ENCODE data around the gene RHD.
"Not testable (repeated sequence)": the region's sequence is repeated elsewhere in the genome, so short reads cannot be mapped to it uniquely, and the experiment has no call there.

Gene RHD

DNA sequence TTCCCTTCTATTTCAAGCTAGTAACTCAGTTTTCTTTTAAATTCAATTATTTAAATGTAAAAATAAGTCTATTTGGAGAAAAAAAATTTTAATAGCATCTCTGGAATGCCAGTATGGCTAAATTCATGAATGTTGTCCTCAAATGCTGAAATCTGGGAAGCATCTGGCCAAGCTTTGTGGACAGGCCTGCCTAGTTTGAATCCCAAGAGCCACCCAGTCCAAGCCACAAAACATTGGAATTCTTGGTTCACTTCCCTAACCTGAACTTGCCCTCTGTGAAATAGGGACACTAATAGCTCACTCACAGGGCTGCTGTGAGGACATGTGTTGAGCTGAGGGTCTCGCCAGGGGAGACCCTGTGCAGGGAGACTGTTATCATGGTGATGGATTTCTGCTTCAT, 37.2 kb downstream of the RHD start:
- not testable (repeated sequence) for FAIRE-seq

DNA sequence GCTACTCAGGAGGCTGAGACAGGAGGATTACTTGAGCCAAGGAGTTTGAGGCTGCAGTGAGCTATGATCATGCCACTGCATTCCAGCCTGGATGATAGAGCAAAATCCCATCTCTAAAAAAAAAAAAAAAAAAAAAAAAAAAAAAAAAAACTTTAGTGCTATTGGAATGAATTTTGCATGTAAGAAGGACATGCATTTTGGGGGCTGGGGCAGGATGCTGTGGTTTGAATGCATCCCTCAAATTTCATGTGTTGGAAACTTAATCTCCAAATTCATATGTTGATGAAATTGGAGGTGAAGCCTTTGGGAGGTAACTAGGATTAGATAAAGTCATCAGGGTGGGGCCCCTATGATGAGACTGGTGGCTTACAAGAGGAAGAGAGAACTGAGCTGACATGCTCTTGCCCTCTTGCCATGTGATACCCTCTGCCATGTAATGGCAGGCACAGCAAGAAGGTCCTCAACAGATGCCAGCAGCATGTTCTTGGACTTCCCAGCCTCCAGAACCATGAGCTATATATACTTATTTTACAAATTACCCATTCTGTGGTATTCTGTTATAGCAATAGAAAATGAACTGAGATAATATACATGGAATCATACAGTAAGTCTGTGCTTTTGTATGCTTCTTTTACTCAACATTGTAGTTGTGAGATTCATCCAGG, 40.6 kb downstream of the RHD start:
- FAIRE-seq: not testable (repeated sequence)

DNA sequence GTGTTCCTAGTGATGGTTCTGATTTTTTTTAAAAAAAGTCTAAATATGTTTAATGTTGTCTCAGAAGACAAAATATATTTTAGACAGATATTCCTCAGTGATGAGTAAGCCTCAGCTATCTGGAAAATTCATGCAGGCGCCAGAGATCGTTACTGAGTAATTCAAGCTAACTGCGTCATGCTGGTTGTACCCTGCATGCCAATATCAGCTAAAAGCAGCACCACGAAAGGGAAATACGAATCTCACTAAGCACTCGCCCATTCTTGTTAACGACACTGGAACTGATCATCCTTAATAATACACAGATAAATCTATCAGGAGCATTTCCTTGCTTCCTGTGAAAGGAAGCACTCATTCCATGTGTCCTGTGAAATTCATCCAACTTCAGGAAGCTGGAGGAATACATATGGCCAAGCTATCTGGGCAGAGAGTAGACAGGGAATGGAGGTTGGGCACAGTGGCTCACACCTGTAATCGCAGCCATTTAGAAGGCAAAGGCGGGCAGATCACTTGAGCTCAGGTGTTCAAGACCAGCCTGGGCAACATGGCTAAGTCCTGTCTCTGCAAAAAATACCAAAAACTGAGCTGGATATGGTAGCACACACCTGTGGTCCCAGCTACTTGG, 48.1 kb downstream of the RHD start:
- FAIRE-seq: not testable (repeated sequence)

DNA sequence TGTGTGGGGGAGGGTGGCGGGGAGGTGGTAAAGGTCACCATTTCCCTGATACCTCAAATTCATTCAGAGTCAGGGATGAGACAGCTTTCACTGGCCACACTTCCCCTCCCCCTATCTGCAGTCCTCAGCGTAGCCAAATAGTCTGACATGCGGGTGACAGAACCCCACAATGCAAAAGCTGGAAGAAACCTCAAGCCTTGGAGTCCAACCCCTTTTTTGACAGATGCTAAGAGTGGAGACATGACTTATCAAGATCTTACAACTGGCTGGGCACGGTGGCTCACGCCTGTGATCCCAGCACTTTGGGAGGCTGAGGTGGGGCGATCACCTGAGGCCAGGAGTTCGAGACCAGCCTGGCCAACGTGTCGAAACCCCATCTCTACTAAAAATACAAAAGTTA, 49.8 kb downstream of the RHD start:
- FAIRE-seq: not testable (repeated sequence)

DNA sequence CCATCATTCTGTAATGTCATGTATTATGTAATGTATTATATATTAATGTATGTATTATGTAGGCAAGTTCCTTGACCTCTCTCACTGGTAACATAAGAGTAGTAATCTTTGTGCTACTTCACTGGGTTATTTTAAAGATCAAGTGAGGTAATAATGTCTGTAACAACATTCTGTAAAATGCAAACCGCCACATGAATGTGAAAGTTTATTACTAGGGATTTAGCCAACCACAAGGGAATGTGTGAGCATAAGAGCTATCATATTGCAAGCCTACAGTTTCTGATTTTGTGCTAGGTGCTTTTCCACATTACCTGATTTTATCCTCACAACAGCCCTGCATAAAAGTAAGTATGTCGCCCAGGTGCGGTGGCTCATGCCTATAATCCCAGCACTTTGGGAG, 52.1 kb downstream of the RHD start:
- not testable (repeated sequence) for FAIRE-seq

DNA sequence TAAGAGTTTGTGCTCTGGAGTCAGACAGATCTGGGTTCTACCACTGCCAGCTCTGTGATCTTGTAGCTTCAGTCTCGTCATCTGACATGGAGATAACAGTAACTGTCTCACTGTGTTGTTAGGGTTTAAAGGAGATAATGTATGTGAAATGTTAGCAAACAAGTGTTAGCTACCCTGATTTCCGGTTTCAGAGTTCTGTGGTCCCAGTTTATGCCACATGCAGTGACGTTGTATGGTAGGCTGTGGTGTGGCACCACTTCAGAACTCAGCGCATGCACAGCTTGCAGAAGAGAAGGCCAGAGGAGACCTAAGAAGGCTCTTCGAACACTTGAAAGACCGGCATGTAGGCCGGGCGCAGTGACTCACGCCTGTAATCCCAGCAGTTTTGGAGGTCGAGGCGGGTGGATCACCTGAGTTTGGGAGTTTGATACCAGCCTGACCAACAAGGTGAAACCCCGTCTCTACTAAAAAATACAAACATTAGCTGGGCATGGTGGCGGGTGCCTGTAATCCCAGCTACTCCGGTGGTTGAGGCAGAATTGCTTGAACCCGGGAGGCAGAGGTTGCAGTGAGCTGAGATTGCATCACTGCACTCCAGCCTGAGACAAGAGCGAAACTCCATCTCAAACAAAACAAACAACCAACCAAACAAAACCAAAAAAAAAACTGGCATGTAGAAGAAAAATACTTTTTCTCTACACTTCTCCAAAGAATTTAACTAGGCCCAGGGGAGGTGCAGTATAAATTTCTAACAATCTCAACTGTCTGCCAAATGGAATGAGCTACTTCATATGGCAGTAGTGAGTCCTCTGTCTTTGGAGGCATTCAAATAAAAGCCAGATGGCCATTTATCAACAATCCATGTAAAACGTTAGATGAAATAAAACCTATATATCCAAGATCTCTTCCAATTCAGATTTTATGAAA, 55.8 kb downstream of the RHD start:
- not testable (repeated sequence) for FAIRE-seq

DNA sequence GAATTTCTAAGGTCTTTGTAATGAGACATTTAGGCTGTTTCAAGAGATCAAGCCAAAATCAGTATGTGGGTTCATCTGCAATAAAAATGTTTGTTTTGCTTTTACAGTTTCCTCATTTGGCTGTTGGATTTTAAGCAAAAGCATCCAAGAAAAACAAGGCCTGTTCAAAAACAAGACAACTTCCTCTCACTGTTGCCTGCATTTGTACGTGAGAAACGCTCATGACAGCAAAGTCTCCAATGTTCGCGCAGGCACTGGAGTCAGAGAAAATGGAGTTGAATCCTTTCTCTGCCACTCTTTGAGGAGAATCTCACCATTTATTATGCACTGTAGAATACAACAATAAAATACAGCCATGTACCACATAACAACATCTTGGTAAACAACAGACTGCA, 56.5 kb downstream of the RHD start:
- not testable (repeated sequence) for FAIRE-seq

DNA sequence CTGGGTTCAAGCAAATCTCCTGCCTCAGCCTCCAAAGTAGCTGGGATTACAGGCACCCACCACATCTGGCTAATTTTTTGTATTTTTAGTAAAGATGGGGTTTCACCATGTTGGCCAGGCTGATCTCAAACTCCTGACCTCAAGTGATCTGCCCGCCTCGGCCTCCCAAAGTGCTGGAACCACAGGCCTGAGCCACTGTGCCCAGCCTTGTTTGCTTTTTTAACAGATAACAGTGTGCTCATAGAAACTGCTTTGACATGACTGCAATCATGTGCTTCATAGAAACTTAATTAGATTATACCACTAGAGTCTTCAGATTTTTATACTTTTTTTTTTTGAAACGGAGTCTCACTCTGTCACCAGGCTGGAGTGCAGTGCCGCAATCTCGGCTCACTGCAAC, 57.0 kb downstream of the RHD start:
- FAIRE-seq: not testable (repeated sequence)

DNA sequence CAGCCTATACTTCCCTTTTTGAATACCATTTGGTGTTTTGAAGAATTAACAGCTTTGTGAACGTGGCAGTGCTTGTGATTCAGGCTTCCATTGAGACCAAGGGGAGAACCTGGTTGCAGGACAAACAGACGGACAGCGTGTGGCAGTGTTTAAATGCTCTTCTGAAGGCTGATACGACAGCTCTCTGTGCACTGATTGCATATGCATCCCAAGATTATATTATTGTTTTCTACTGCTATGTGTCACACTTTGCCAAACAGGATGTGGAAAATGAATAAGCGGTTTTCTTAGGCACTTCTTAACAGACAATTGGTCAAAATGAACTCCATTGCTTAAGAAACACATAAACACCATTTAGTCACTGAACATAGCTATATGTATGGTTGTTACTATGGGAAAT, 57.6 kb downstream of the RHD start:
- FAIRE-seq: not testable (repeated sequence)

DNA sequence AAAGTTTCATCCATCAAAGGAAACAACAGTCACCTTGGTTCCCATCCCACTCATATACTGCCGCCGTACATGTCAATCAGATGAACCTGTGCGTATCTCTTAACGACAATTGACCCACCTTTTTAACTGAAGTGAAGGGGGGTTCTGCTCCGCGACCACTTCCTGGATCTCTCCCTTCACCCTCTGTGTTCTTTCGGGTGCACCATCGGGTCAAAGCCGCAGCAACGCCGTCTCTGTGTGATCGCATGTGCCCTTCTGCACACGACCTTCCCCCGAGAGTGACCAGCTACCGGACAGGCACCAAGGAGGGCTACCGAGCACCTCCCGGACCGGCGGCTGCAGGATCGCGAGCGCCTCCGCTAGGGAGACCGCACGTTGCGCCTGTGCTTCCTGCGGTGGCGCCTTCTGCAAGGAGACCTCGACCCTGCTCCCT, 64.6 kb downstream of the RHD start:
- FAIRE-seq: not testable (repeated sequence)

DNA sequence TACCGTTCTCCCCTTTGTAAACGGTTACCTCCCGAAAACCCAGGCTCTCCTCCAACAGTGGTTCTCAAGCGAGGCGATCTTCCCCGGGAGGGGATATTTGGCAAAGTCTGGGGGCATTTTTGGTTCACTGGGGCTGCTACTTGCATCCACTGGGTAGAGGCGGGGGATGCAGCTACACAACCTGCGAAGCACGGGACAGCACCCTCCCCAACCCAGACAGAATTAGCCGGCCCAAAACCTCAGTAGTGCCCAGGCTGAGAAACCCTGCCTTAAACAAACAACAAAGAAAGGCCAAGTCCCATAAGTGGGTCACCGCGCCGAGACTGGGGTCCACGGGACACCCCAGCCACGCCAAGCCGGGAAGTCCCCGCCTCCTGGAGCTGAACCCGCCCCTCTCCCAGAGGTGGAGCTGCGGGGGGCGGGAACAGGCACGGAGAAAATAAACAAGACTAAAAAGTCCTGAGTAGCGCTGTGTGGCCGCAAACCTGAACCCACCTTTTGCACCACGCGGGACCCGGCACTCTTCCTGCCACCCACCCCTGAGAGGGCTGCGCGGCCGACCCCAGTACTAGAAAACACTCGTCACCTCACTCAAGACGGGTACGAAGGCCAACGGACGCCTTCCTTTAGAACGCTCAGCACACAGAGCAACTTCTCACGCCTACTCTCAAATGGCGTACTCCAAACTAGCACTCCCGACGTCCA, 65.3 kb downstream of the RHD start:
- not testable (repeated sequence) for FAIRE-seq

DNA sequence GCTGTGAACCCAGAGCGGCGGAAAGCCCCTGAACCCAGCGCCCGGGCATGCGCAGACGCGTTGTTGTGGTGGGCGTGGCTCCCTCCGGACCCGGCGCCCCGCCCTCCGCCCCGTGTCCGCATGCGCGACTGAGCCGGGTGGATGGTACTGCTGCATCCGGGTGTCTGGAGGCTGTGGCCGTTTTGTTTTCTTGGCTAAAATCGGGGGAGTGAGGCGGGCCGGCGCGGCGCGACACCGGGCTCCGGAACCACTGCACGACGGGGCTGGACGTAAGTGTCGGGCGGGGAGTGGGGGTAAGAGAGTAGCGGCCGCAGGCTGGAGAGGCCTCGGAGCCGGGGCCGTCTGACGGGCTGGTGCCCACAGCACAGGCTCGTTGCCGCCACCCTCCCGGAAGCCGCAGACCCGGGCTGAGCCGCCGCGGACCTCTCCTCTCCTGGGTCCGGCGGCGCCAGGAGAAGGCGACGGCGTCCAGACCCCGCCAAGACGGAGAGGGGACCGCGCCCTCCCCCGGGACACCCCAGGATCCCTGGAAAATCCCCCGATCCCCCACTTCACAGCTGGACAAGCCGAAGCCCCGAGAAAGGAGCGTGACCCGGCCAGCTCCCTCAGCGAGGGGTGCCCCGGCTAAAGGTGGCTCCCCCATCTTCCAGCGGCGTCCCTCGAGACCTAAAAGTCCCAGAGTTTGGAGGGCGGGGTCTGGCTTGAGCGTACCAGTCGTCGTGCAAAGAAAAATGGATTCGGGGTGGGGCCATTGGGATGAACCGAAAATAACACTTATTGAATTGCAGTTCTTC, 66.1 kb downstream of the RHD start, which contains the start of gene TMEM50A:
TMEM50A (plus strand) TSS at position 147 of the 794 bp plus-strand sequence. CDS start 2,153 bp downstream, outside the sequence.
- FAIRE-seq: peak; percentile 69

DNA sequence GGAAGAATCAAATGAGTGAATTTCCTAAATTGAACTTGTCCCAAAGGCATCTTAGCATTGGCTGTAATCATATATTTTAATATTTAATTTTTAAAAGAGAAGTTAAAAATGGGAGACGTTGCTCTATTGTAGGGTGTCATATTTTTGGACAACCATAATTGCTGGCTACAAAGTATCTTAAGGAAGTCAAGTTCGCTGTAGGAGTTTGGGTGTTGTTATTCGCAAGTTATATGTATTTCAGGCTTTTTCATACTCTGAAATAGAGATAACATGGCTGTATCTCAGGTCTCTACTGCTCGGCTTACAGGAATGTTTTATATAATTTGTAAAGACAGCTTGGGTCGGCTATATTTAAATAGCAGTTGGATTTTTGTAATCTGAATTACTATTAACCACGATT, 66.7 kb downstream of the RHD start:
- no peak for FAIRE-seq

DNA sequence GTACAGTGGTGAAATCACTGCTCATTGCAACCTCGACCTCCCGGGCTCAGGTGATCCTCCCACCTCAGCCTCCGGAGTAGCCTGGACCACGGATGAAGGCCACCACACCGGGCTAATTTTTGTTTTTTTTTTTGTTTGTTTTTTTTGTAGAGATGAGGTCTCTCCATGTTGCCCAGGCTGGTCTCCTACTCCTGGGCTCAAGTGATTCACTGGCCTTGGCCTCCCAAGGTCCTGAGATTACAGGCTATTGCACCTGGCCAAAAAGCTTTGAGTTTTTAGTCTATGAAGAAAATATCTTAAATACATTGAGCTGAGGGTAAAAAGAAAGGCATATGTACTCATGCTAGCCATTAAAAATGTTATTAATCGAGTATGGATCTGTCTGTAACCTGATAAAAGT, 69.4 kb downstream of the RHD start:
- no peak for FAIRE-seq

DNA sequence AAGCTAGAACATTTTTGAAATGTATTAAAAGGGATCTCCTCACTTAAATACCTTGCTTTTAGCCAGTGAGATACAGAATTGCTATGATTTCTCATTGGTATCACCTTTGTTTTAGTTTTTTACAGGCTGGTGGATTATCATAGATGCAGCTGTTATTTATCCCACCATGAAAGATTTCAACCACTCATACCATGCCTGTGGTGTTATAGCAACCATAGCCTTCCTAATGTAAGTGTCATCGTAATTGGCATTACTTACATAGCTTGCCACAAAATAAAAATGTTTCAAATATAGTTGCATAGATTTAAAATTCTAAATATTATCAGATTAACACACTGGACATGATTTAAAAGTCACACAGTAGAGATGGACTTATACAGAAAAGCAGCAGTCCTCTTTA, 70.5 kb downstream of the RHD start:
- FAIRE-seq: no peak

DNA sequence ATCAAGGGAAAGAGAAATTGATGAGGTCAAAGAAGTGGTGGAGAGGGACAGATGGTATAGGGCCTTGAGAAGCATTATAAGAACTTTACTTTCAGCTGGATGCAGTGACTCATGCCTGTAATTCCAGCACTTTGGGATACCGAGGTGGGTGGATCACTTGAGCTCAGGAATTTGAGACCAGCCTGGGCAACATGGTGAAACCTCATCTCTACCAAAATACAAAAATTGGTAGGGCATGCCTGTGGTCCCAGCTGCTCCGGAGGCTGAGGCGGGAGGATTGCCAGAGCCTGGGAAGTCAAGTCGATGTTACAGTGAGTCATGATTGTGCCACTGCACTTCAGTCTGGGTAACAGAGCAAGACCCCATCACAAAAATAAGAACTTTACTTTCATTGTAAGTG, 71.6 kb downstream of the RHD start:
- FAIRE-seq: no peak

DNA sequence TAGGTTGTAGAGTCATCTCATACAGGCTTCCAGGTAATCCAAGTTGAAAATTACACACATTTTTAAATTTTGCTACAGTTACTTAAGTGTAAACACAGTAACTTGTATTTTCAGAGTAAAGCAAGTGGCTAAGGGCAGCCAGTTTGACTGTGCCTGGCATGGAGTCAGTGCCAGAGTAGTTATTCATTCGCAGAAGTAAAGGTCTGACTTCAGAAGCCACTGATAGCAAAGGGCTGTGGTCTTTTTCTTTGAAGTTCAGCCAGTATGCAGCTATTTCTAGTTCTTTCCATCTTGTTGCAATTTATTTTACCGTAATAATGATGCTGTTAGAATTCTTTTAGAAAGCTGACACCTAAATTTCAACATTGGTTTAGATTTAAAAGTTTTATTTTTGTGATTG, 75.2 kb downstream of the RHD start:
- no peak for FAIRE-seq

DNA sequence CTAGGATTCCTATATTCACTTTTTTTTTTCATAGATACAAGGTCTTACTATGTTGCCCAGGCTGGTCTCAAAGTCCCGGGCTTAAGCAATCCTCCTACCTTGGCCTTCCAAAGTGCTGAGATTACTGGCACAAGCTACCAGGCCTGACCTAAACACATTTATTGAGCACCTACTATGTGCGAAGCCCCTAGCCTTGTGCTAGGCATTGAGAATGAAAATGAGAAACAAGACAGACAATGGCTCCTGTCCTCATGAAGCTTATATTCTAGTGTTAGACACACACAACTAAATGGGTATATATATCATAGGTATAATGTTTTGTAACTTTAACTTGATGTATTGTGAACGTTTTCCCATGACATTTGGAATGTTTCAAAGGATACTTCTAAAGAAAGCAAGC, 77.3 kb downstream of the RHD start:
- FAIRE-seq: no peak

DNA sequence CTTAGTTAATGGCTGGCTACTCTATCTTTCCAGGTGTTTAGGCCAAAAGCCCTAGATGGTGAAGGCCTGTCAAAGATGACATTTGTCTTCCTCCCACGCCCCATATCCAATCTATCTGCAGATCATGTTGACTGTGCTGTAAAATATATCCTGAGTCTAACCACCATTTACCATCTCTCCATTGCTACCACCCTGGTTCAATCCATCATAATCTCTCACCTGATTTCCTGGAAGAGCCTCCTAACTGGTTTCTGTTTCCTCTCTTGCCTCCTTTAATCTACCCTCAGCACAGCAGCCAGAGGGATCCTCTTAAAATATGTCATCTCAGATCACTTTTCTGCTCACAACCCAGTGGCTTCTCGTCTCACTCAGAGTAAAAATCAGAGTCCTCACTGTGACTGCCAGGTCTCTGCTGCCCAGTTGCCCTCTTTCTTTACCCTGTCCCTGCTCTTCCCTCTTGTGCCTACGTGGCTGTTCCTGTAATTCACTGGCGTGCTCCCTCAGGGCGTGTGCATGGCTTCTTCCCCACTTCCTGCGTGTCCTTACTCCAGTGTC, 83.6 kb downstream of the RHD start:
- FAIRE-seq: no peak

DNA sequence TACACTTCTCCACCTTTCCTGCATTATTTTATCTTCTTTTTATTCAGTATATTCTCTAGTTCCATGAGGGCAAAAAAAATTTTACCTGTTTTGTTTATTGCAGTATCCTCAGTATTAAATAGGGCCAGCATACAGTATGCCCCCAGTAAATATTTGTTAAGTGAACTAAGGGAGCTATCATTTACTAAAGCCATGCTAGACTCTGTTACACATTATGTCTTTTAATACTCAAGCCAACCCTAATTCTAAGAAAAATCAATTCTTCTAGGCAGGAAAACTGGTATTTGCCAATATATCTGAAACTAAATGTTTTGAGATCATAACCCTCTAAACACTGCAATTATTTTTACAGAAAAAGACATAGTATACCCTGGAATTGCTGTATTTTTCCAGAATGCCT, 84.1 kb downstream of the RHD start:
- FAIRE-seq: no peak

DNA sequence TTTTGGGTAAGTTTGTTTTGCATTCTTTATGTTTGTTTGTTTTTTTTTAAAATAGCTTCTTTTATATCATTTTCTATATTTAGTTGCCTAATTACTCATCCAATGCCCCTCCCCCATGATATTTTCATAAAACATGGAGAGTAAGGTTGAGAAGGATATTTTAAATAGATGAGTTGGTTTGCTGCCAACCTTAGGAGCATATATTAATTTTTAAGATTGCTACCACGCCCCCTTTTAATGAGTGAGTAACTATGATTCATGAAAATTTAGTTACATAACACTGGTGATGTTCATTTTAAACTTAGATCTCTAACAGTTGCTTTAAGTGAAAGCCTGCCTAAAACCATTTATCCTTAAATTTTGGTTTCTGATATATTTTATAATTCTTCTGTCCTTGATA, 84.5 kb downstream of the RHD start:
- FAIRE-seq: no peak

All from A204.1 (cell line).